ENCODE measurements around the gene NECAB2.

The NECAB2 gene

GRCh38 chr16:84029297-84030047 is 61.4 kb downstream of the NECAB2 start:
- no peak for DNase-seq

- no peak for DNase-seq
These were observed 63.5 kb downstream of the NECAB2 start for GRCh38 chr16:84031556-84031955.

GRCh38 chr16:84032458-84033178 is 64.6 kb downstream of the NECAB2 start:
- DNase-seq, result no peak

DNA sequence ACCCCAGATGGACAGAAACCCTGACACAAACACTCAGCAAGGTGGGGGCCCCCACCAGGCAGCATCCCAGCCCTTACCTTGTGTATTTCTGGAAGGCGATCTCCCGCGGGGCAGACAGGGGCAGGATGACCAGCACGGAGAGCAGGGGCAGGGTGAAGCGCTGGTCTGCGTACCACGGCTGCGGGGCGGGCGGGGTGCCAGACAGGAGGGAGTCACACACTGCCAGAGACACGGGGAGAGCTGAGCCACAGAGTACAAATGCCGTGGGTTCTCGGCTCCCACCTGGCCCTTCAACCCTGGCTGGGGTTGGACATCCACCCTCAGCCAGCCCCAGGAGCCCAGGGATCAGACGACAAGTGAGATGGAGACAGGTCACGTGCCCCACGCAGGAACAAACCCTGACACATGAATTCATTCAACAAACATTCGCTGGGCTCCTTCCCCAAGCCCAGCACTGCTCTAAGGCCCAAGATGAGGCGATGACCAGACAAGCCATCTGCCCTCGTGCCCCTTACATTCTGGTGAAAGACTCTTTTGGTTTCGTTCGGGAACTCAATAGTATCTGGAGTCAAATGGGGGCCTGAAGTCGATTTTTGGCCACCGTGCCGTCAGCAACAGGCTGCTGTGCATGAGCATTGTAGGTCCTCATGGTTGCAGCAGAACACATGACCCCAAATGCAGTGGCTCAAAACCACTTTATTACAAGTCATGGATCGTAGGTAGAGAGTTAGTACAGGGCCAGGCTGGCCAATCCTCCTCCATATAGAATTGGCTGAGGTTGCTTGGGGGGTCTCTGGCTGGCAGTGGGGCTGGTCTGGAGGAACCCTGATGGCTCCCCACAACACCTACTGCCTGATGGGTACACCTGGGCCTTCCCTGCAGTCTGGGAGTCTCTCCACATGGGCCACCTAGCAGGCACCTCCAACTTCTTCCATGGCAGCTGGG is 65.5 kb downstream of the NECAB2 start:
- no peak for DNase-seq

- no peak for DNase-seq
These were observed 66.5 kb downstream of the NECAB2 start for GRCh38 chr16:84034516-84034915.

DNA sequence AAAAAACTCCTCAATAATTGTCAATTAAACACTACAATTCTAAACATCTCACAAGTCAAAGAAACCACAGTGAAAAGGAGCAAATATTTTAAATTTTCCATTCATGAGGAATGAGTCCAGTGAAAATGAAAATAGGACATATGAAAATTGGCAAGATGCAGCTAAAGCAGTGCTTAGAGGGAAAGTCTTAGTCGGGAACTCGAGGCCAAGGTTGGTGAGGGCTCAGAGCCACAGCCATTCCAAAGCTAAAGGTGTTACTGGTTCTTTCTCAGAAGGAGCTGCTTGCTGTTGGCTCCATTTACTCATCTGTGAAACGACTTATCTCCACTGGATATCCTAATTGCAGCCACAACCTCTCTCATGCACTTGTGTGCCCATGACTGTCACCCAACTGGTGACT is 68.1 kb downstream of the NECAB2 start:
- DNase-seq, result no peak

- DNase-seq, result no peak
These were observed 69.0 kb downstream of the NECAB2 start for GRCh38 chr16:84036982-84037425.

- DNase-seq, result no peak
These were observed 70.4 kb downstream of the NECAB2 start for GRCh38 chr16:84038469-84038868.

DNA sequence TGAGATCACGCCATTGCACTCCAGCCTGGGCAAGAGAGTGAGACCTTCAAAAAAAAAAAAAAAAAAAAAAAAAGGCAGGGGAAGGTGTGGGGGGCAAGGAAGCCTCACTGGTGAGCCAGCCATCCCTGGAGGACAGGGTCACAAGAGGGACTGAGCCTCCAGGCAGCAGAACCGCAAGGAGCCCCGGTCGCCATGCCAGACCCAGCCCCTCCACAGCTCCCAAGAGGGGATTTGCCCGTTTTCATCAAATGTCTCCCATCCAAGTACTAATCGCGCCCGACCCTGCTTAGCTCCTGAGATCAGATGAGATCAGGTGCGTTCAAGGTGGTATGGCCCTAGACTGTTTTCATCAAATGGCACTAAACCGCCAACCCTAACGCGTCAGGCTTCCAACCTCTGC is 71.7 kb downstream of the NECAB2 start:
- DNase-seq, result no peak

GRCh38 chr16:84040226-84040822 is 72.3 kb downstream of the NECAB2 start:
- no peak for DNase-seq

DNA sequence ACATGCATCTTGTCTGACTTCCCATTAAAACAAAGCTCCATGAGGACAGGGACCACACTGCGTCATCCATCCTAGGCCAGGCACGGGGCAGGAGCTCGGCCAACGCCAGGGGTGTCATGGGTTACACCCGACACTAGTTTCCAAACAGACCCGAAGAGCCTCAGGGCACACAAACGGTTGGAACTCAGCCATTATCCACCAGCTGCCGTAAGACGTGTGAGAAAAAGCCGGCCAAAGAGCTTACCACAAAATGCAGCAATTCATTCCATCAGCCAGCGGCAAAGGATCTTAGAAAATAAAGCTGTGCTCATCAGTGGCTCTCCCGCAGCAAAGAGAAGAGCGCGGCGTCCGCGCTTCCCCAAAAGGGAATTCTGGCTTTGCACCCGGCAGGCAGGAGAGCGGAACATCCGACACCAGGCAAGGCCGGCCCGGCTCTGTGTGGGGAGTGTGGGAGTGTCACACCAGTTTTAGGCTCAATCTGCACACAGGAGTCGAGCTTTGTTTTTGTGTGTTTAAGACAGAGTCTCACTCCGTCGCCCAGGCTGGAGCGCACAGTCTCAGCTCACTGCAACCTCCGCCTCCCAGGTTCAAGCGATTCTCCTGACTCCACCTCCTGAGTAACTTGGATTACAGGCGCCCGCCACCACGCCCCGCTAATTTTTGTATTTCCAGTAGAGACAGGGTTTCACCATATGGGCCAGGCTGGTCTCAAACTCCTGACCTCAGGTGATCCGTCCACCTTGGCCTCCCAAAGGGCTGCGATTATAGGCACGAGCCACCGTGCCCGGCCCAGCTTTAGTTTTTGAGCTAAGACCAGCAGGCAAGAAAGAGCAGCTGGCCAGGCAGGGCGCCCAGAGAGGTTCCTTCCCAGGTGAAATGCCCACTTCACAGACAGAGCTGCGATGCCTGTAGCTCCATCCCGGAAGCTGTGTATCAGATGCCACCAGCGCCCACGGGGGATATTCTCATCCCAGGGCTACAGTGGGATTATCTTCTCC is 73.1 kb downstream of the NECAB2 start:
- DNase-seq, result no peak

DNA sequence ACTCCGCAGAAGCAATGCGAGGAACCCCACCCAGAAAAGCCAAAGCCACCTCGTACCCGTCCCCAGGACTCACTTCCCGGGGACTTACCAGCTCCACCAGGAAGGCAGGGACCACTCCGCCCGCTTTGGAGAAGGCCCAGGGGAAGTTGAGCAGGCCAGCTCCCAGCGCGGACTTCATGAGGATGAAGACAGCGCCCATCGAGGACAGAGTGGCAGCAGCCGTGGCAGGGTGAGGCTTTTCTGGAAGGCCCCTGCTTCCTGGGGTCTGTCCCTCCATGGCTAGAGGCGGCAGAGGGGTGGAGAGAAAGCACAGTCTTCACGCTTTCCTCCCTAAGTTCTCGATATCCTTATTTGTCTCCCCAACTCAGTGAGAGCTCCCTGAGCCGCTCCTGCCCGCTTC is 73.8 kb downstream of the NECAB2 start:
- DNase-seq, result no peak

DNA sequence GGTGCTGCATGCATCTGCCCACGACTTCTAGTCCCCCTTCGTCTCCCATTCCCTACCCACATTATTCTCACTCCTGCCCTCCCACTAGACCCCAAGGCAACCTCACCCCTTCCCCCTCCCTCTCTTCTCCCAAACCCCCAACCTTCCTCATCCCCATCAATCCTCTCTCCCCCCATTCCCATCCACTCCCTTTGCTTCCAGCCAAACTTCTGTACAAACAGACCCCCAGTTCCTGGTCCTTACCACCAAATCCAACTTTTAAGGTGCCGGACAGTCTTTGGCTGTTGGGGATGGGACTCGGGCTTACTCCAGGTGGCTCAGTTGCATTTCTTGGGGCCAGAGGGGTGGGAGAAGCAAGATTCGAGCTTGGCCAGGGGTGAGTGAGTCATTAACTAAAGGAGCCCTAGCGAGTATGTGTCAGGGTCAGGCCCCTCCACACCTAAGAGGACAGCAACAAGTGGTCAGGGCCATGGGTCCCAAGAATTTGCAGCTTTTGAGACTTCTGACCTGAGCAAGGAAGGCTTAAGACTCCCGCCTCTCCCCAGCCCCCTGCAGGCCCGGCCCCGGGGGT is 74.3 kb downstream of the NECAB2 start, which contains the start of gene SLC38A8:
TSS of gene SLC38A8 (minus strand) at position 488 of the 571 bp plus-strand sequence. CDS start 638 bp downstream, outside the sequence.
- DNase-seq, result no peak

DNA sequence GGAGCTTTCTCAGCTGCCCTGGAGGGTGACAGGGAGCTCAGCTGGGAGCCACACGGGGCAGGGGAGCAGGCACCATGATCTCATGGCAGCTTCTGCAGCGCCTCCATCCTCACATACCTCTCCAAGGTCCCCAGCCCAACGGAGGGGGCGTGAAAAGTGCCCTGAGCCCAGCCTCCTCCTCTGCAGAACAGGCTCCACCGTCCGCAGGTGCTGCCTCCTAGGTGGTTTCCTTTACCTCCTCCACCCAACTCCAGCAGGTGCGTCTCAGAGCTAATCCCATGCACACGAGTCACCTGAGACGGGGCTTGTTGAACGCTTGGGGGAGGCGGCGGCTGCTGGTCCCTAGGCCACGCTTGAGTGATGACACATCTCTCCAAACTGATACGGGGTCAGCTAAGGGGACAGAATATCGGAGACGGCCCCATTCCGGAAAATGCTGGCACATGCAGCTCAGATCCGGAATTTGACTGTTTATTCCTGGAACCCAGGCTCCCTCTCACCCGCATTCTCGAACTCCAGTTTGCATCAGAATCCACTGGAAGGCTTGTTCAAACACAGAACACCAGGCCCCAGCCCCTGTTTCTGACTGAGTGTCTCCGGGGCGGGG is 74.9 kb downstream of the NECAB2 start:
- DNase-seq, result no peak

- DNase-seq, result no peak
These were observed 75.6 kb downstream of the NECAB2 start for GRCh38 chr16:84043486-84044117.

DNA sequence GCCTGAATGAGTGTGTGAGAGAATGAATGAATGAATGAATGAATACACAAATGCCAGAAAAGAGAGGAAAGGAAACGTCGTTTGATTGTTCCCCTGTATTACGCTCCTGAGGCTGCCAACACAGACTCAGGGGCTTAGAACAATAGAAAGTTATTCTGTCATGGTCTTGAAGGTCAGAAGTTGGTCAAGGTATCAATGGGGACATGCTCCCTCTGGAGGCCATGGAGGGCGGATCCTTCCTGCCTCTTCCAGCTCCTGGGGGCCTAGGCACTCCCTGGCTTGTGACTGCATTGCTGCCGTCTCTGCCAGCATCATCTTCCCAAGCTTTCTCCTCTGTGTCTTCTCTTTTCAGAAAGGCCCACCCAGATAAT is 76.1 kb downstream of the NECAB2 start:
- no peak for DNase-seq

- DNase-seq, result no peak
These were observed 77.2 kb downstream of the NECAB2 start for GRCh38 chr16:84045001-84045817.

DNA sequence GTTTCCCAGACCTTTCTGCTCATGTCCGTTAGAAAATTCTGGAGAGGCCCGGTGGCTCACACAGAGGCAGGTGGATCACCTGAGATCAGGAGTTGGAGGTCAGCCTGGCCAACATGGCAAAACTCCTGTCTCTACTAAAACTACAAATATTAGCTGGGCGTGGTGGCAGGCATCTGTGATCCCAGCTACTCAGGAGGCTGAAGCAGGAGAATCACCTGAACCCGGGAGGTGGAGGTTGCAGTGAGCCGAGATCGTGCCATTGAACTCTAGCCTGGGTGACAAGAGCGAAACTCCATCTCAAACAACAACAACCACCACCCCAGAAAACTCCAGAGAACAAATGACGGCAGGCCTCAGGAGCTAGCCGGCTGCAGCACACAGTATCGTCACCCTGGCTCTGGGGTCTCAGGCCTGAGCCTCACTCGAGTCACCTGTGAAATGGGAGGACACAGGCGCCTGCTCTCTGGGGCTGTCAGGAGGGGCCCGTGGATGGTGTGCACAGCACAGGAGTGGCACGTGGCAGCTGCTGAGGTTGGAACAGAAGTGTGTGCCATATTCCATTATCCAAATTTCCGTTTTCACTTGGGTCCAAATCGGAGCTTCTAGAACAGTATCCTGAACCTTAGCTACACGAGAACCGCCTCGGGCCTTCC is 77.9 kb downstream of the NECAB2 start:
- no peak for DNase-seq

GRCh38 chr16:84047206-84047605 is 79.2 kb downstream of the NECAB2 start:
- no peak for DNase-seq

Measured in NCI-H446 (cell line).